ENCODE data around the gene TTC28. TPM values are rescaled to one million over a fixed set of nuclear protein-coding genes. Genes with fewer than 3 reads are reported as not detected.
A peak's percentile ranks its signal among the peaks of the same experiment; 100 is the strongest.
"Not testable (repeated sequence)": the region's sequence is repeated elsewhere in the genome, so short reads cannot be mapped to it uniquely, and the experiment has no call there.

Gene TTC28
- total RNA-seq = 1 to 10 TPM; 1.2 to 3.6 TPM

GRCh38 chr22:28679611-28680287, at the start of gene TTC28:
TTC28 (minus strand) TSS chr22:28679840; CDS start chr22:28679723, 117 bp downstream.
- H3K9me3 Mint-ChIP-seq (ENCODE audit: low read depth); H3K27ac Mint-ChIP-seq; DNase-seq; CTCF ChIA-PET; H3K36me3 Mint-ChIP-seq; ATAC-seq: not testable (repeated sequence)
- Mint-ChIP-seq H3K27me3 (peaks cover 87% of the 10 kb centered on the region), H3K4me1 (peaks cover 13% of the 10 kb centered on the region), H3K4me3 (peak within 1 kb of the TSS; percentile 67)

- Mint-ChIP-seq H3K4me3 (no peak overlapping the region), H3K9me3 (ENCODE audit: low read depth) (no peaks in the 10 kb centered on the region), H3K27ac (no peak overlapping the region), H3K27me3 (no peaks in the 10 kb centered on the region), H3K36me3 (peaks cover 42% of the 10 kb centered on the region), H3K4me1 (peaks cover 12% of the 10 kb centered on the region)
- ATAC-seq (no peak), DNase-seq (no peak)
- CTCF ChIA-PET = interaction anchor here (1.0 kb wide), 1 partner anchor 101 kb away, joined by 3 read pairs; no protein-coding TSS in a partner anchor
These were observed 49.1 kb upstream of the TTC28 start for GRCh38 chr22:28728621-28729313.

DNA sequence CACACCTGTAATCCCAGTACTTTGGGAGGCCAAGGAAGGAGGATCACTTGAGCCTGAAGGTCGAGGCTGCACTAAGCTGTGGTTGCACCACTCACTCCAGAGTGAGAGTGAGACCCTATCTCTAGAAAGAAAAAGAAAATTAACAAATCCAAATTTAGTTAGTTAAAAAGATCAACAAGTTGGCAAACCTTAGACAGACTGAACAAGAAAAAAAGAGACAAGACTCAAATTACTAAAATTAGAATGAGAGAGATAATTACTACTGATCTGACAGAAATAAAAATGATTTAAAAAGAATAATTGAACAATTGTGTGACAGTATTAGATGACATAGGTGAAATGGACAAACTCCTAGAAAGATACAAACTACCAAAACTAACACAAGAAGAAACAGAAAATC, 48.4 kb upstream of the TTC28 start:
- Mint-ChIP-seq H3K4me1 (peaks cover 12% of the 10 kb centered on the region), H3K4me3 (no peak overlapping the region), H3K9me3 (ENCODE audit: low read depth) (no peaks in the 10 kb centered on the region), H3K27me3 (no peaks in the 10 kb centered on the region), H3K36me3 (peaks cover 39% of the 10 kb centered on the region), H3K27ac (no peak overlapping the region)
- ATAC-seq = no peak
- CTCF ChIA-PET = no interaction called here
- no peak for DNase-seq

DNA sequence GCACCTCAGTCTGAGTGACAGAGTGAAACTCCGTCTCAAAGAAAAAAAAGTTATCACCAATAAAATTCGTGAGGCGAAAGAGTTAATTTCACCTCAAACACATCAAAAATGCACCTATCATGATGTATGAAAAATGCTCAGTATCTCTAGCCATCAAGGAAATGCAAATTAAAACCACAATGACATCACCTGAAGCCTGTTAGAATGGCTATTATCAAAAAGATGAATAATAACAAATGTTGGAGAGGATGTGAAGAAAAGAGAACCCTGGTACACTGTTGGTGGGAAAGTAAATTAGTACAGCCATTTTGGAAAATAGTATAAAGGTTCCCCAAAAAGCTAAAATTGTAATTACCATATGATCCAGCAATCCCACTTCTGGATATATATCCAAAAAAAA, 38.4 kb upstream of the TTC28 start:
- DNase-seq = no peak
- H3K9me3 Mint-ChIP-seq (ENCODE audit: low read depth) = no peaks in the 10 kb centered on the region
- ATAC-seq = peak; percentile 36
- H3K4me1 Mint-ChIP-seq = peaks cover 24% of the 10 kb centered on the region
- CTCF ChIA-PET = no interaction called here
- H3K27ac Mint-ChIP-seq = no peak overlapping the region
- no peak overlapping the region for H3K4me3 Mint-ChIP-seq
- peaks cover 36% of the 10 kb centered on the region for H3K36me3 Mint-ChIP-seq
- no peaks in the 10 kb centered on the region for H3K27me3 Mint-ChIP-seq

- Mint-ChIP-seq H3K27ac (no peak overlapping the region), H3K4me3 (no peak overlapping the region), H3K36me3 (peaks cover 44% of the 10 kb centered on the region), H3K27me3 (no peaks in the 10 kb centered on the region), H3K9me3 (ENCODE audit: low read depth) (no peaks in the 10 kb centered on the region), H3K4me1 (peaks cover 34% of the 10 kb centered on the region)
- CTCF ChIA-PET = no interaction called here
- DNase-seq (no peak), ATAC-seq (no peak)
These were observed 37.0 kb upstream of the TTC28 start for GRCh38 chr22:28716686-28717085.

DNA sequence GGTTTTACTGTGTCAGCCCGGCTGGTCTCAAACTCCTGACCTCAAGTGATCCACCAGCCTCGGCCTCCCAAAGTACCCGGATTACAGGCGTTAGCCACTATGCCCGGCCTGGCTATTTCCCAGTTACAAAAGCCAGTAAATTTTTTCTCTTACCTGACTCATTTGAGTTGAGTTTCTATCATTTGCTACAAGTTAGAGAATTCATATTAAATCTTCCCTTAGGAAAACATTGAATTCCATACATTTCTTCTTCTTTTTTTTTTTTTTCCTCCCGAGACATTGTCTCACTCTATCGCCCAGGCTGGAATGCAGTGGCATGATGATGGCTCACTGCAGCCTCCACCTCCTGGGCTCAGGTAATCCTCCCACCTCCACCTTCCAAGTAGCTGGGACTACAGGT, 36.0 kb upstream of the TTC28 start:
- Mint-ChIP-seq H3K4me3 (no peak overlapping the region), H3K36me3 (peaks cover 48% of the 10 kb centered on the region), H3K4me1 (peaks cover 43% of the 10 kb centered on the region), H3K27me3 (no peaks in the 10 kb centered on the region), H3K9me3 (ENCODE audit: low read depth) (no peaks in the 10 kb centered on the region), H3K27ac (no peak overlapping the region)
- no peak for ATAC-seq
- DNase-seq = no peak
- CTCF ChIA-PET = no interaction called here

- DNase-seq = no peak
- no peak overlapping the region for H3K4me3 Mint-ChIP-seq
- CTCF ChIA-PET = interaction anchor here (1.6 kb wide), 1 partner anchor 193 kb away, joined by 3 read pairs; no protein-coding TSS in a partner anchor
- ATAC-seq = peak; percentile 73
- H3K36me3 Mint-ChIP-seq = peaks cover 45% of the 10 kb centered on the region
- no peaks in the 10 kb centered on the region for H3K9me3 Mint-ChIP-seq (ENCODE audit: low read depth)
- peak overlapping the region; percentile 62 for H3K27ac Mint-ChIP-seq
- no peaks in the 10 kb centered on the region for H3K27me3 Mint-ChIP-seq
- peaks cover 43% of the 10 kb centered on the region for H3K4me1 Mint-ChIP-seq
These were observed 34.5 kb upstream of the TTC28 start for GRCh38 chr22:28714043-28714628.

DNA sequence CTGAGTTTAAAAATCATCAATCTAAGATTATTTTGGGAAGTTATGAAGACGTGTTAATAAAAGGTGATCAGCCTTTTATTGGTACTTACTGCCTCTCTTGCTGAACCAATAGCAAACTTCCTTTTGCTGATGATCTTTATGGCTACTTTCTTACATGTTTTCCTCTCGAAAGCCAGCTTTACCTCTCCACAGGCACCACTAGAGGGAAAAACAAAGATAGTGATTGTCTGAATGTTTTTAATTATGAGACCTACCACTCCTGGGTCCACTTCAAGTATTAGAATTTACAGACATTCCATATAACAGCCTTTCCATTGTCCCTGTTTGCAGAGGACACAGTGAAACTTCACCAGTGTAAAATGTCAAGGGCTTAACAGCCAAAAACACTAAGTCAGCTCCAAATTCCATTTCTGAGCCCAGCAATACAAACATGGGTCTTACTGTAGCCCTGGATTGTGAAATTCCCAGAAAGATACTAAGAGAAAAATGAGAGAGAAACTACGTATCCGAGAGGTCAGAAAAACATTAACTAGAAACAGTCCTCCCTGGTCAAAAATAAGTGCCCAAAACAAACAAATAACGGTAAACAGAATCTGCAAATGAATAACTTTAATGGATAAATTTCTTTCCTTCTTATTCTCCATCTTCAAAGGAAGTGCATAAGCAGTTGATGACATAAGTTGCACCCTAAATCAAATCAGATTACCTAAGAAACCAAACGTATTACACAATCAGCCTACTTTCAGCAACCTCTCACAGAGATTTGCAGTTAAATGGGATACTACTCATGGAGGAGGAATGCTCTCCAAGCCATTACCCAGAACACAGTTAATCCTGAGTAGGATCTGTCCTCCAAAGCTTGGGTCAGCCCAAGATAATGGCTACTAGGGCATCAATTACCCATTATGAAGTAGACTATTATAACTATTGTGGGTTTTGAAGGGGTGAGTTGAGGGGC, 32.5 kb upstream of the TTC28 start:
- H3K4me3 Mint-ChIP-seq = no peak overlapping the region
- H3K27me3 Mint-ChIP-seq = no peaks in the 10 kb centered on the region
- H3K9me3 Mint-ChIP-seq (ENCODE audit: low read depth) = no peaks in the 10 kb centered on the region
- H3K27ac Mint-ChIP-seq = no peak overlapping the region
- ATAC-seq (no peak), DNase-seq (no peak)
- peaks cover 37% of the 10 kb centered on the region for H3K4me1 Mint-ChIP-seq
- CTCF ChIA-PET = interaction anchor here (0.5 to 1.6 kb wide), 4 partner anchors 12 to 196 kb away, joined by 3 to 4 read pairs (median 3); no protein-coding TSS in a partner anchor
- peaks cover 47% of the 10 kb centered on the region for H3K36me3 Mint-ChIP-seq

- ATAC-seq = no peak
- Mint-ChIP-seq H3K27me3 (no peaks in the 10 kb centered on the region), H3K36me3 (peaks cover 45% of the 10 kb centered on the region), H3K4me3 (no peak overlapping the region), H3K4me1 (peaks cover 35% of the 10 kb centered on the region), H3K9me3 (ENCODE audit: low read depth) (no peaks in the 10 kb centered on the region), H3K27ac (peak overlapping the region; percentile 41)
- CTCF ChIA-PET = interaction anchor here (1.1 to 1.3 kb wide), 3 partner anchors 19 to 111 kb away, joined by 3 read pairs; no protein-coding TSS in a partner anchor
- DNase-seq = no peak
These were observed 31.7 kb upstream of the TTC28 start for GRCh38 chr22:28711341-28711740.

DNA sequence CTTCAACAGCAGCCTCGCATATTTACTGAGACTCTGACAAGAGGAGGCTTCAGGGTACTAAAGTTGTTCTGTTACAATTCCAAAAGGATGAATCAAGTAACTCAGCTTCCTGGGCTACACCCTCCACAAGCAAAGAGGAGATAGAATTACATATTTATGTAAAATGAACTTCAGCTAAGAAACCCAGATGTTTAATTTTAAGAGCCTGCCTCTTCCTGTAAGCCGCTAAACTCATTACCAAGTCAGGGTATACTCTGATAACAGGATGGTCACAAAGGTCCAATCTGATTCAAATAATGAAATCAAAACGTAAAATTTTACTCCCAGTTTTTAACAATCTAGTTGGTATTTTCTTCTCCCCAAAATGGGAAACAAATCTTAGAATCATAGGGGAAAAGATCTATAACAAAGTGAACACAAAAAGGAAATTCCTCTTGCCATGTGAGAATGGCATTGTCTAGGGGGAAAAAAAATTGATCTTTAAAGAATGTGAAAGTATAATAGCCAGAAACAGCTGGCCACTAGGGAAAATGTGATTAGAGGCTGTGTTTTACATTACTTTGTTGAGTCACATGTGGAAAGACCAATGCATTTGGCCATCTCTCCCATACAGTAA, 31.0 kb upstream of the TTC28 start:
- no peaks in the 10 kb centered on the region for H3K27me3 Mint-ChIP-seq
- CTCF ChIA-PET = interaction anchor here (1.1 to 1.3 kb wide), 3 partner anchors 19 to 110 kb away, joined by 3 read pairs; no protein-coding TSS in a partner anchor
- peaks cover 35% of the 10 kb centered on the region for H3K4me1 Mint-ChIP-seq
- DNase-seq (no peak), ATAC-seq (no peak)
- H3K4me3 Mint-ChIP-seq = no peak overlapping the region
- no peaks in the 10 kb centered on the region for H3K9me3 Mint-ChIP-seq (ENCODE audit: low read depth)
- no peak overlapping the region for H3K27ac Mint-ChIP-seq
- peaks cover 47% of the 10 kb centered on the region for H3K36me3 Mint-ChIP-seq

GRCh38 chr22:28710107-28710506, 30.5 kb upstream of the TTC28 start:
- DNase-seq (no peak), ATAC-seq (no peak)
- Mint-ChIP-seq H3K4me3 (no peak overlapping the region), H3K36me3 (peaks cover 46% of the 10 kb centered on the region), H3K4me1 (peaks cover 35% of the 10 kb centered on the region), H3K27ac (no peak overlapping the region), H3K27me3 (no peaks in the 10 kb centered on the region), H3K9me3 (ENCODE audit: low read depth) (no peaks in the 10 kb centered on the region)
- CTCF ChIA-PET = interaction anchor here (1.1 to 1.3 kb wide), 2 partner anchors 63 to 109 kb away, joined by 3 read pairs; no protein-coding TSS in a partner anchor

DNA sequence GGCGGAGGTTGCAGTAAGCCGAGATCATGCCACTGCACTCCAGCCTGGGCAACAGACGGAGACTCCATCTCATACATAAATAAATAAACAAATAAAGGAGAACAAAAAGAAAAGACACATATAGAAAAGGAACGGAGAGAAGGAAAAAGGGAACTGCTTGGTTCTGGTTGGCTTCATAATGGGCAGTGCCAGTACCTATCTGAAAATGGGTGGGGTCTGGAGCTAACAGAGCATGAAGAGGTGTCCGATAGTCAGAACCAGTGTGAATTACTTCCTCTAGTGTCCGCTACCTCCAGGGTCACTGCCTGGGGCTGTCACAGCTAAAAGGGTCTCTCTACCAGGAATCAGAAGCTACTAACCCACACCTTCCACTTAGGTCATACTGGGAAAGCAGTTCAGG, 27.2 kb upstream of the TTC28 start:
- Mint-ChIP-seq H3K27me3 (no peaks in the 10 kb centered on the region), H3K4me1 (peaks cover 11% of the 10 kb centered on the region), H3K27ac (no peak overlapping the region), H3K9me3 (ENCODE audit: low read depth) (no peaks in the 10 kb centered on the region), H3K4me3 (no peak overlapping the region), H3K36me3 (peaks cover 36% of the 10 kb centered on the region)
- CTCF ChIA-PET = no interaction called here
- DNase-seq (no peak), ATAC-seq (no peak)

Data from activated CD8-positive, alpha-beta memory T cell treated with anti-CD3 and anti-CD28 coated beads, Interleukin-2, amount 10 ng/mL, durations not matched to agents 7 days and 5 days (primary cell).